ENCODE data around the gene VANGL1. TPM values are rescaled to one million over a fixed set of nuclear protein-coding genes. Genes with fewer than 3 reads are reported as not detected.

Gene VANGL1
- total and polyA plus RNA-seq, 2 of the 13 experiments (the other 11 are each of a cell fraction or from before 2014, with no cell fraction given), result 5.3 to 9.4 TPM

GRCh38 chr1:115620453-115620852 is 21.3 kb upstream of the VANGL1 start:
- H4K20me1 ChIP-seq (ENCODE audit: insufficient read depth, low read length), result no peaks in the 10 kb centered on the region
- H3K4me1 ChIP-seq (ENCODE audit: insufficient read depth, low read length), result no peaks in the 10 kb centered on the region
- no peaks in the 10 kb centered on the region for H3K79me2 ChIP-seq (ENCODE audit: insufficient read depth, low read length)
- POLR2A ChIA-PET, result no interaction called here
- no peak overlapping the region for H3K27ac ChIP-seq (ENCODE audit: extremely low read length, insufficient read depth, low read length)
- no TSS peak for BruUV-seq (replicated peaks)
- H3K4me2 ChIP-seq (ENCODE audit: low read depth, low read length), result no peak overlapping the region
- H3K4me3 ChIP-seq (replicated peaks in 1 of 3; ENCODE audit: insufficient read depth in 1 of 3, low read depth in 2 of 3, low read length in 3 of 3), result no peak overlapping the region
- FAIRE-seq, result no peak
- DNase-seq (ENCODE audit: low spot score), result no peak
- CTCF ChIA-PET (ENCODE audit: low intra/inter-chr PET ratio, low total read pairs), result no interaction called here
- no peak overlapping the region for H2AFZ ChIP-seq (ENCODE audit: low read length)
- in situ Hi-C loops (cut with HindIII; ENCODE audit: extremely low pct_ligation_motif_present, low pct_unique_long_range_greater_than_20kb), result loop anchor here (25.0 kb wide), 1 partner anchor 367 kb away; the partner anchor contains the start of gene SLC22A15
- no peaks in the 10 kb centered on the region for H3K36me3 ChIP-seq (replicated peaks in 1 of 2; ENCODE audit: control insufficient read depth in 1 of 2, insufficient read depth in 2 of 2, low read length in 2 of 2)
- H3K9me3 ChIP-seq (ENCODE audit: low read length), result peaks cover 11% of the 10 kb centered on the region; the same call in 1 of the 2 replicates
- intact Hi-C loops (cut with micrococcal nuclease; ENCODE audit: unreplicated experiment), result no loop called here
- ATAC-seq, result no peak
- H3K9ac ChIP-seq (ENCODE audit: insufficient read depth, low read depth, low read length), result no peak overlapping the region
- TF ChIP-seq SMYD3 (CRISPR knock-in tag; IDR thresholded peaks at IDR 0.05) (no peak), SRSF4 (IDR thresholded peaks at IDR 0.05; ENCODE audit: low read depth, low read length, poor library complexity, severe bottlenecking) (no peak), ZMAT3 (CRISPR knock-in tag; conservative IDR thresholded peaks at IDR 0.05) (no peak), ZNF383 (CRISPR knock-in tag; IDR thresholded peaks at IDR 0.05; ENCODE audit: borderline replicate concordance) (no peak), U2AF1 (optimal IDR thresholded peaks at IDR 0.05; ENCODE audit: low read depth, low read length) (no peak), ZBTB26 (CRISPR knock-in tag; IDR thresholded peaks at IDR 0.05; ENCODE audit: borderline replicate concordance) (no peak), SNRNP70 (IDR thresholded peaks at IDR 0.05; ENCODE audit: low read depth, low read length) (no peak), SMAD9 (CRISPR knock-in tag; IDR thresholded peaks at IDR 0.05) (no peak), ZNF710 (CRISPR knock-in tag; IDR thresholded peaks at IDR 0.05; ENCODE audit: borderline replicate concordance) (no peak), ZNF616 (CRISPR knock-in tag; IDR thresholded peaks at IDR 0.05; ENCODE audit: low read depth) (no peak), PRPF4 (IDR thresholded peaks at IDR 0.05; ENCODE audit: low read depth, low read length, poor library complexity, severe bottlenecking) (no peak), IRF1 (CRISPR knock-in tag; IDR thresholded peaks at IDR 0.05; ENCODE audit: low read depth) (no peak), FOXO1 (CRISPR knock-in tag; IDR thresholded peaks at IDR 0.05) (no peak), DNMT1 (CRISPR knock-in tag; IDR thresholded peaks at IDR 0.05) (no peak), SRF (IDR thresholded peaks at IDR 0.05; ENCODE audit: low read depth, low read length) (no peak), ZNF607 (CRISPR knock-in tag; IDR thresholded peaks at IDR 0.05; ENCODE audit: borderline replicate concordance) (no peak)
- H3K27me3 ChIP-seq (ENCODE audit: control insufficient read depth in 1 of 2, insufficient read depth in 2 of 2, low read length in 2 of 2), result no peaks in the 10 kb centered on the region; a peak in 1 of 5 replicates
